OCI-LY1 (cell line): Measurements from ENCODE around the gene MARK3.

Experiments
- H2AFZ ChIP-seq: fragments of 200-600 bp; sonication (generic), shearing (Covaris generic); 2 replicates; pipeline ENCODE4 v1.6.0; 2014; ENCODE audit warnings: antibody characterized with exemption, mild to moderate bottlenecking, low read length
- H3F3A ChIP-seq: fragments of 200-600 bp; sonication (generic), shearing (Covaris generic); 2 replicates; pipeline ENCODE4 v1.6.0; 2014; ENCODE audit warnings: mild to moderate bottlenecking, antibody characterized with exemption, low read length, moderate library complexity; ENCODE audit not compliant: insufficient read depth
- H3K27ac ChIP-seq: fragments of 200-600 bp; sonication (generic); 2 replicates; pipeline ENCODE4 v1.5.1; 2014; ENCODE audit warnings: low read length, mixed run types, mild to moderate bottlenecking, low read depth; ENCODE audit not compliant: poor library complexity, severe bottlenecking
- H3K27me3 ChIP-seq: fragments of 200-600 bp; sonication (generic); 2 replicates; pipeline ENCODE4 v1.6.0; 2014; ENCODE audit warnings: antibody characterized with exemption, mild to moderate bottlenecking, low read length, moderate library complexity; ENCODE audit not compliant: insufficient read depth
- H3K36me3 ChIP-seq: fragments of 200-600 bp; sonication (generic); 2 replicates; pipeline ENCODE4 v1.6.1; 2014; ENCODE audit warnings: mild to moderate bottlenecking, antibody characterized with exemption, low read length, moderate library complexity, mixed read lengths; ENCODE audit not compliant: insufficient read depth
- H3K4me1 ChIP-seq: fragments of 200-600 bp; sonication (generic); 2 replicates; pipeline ENCODE4 v1.5.1; 2014; ENCODE audit warnings: mild to moderate bottlenecking, low read length, moderate library complexity; ENCODE audit not compliant: insufficient read depth, severe bottlenecking
- H3K4me2 ChIP-seq: fragments of 200-600 bp; sonication (generic), shearing (Covaris generic); 2 replicates; pipeline ENCODE4 v1.6.1; 2014; ENCODE audit warnings: low read length
- H3K4me3 ChIP-seq: fragments of 200-600 bp; sonication (generic); 2 replicates; pipeline ENCODE4 v1.5.1; 2014; ENCODE audit warnings: low read length, low read depth, mild to moderate bottlenecking, mixed read lengths; ENCODE audit not compliant: poor library complexity, severe bottlenecking
- H3K79me2 ChIP-seq: fragments of 200-600 bp; shearing (Covaris generic); 2 replicates; pipeline ENCODE4 v1.6.1; 2016; ENCODE audit warnings: mixed run types, low read length, mixed read lengths; ENCODE audit not compliant: insufficient read depth
- H3K9ac ChIP-seq: fragments of 200-600 bp; sonication (generic), shearing (Covaris generic); 2 replicates; pipeline ENCODE4 v1.6.1; 2014; ENCODE audit warnings: mild to moderate bottlenecking, low read length, mixed read lengths
- H3K9me2 ChIP-seq: fragments of 200-600 bp; sonication (generic), shearing (Covaris generic); 2 replicates; pipeline ENCODE4 v1.6.1; 2014; ENCODE audit warnings: low read depth, mild to moderate bottlenecking, low read length, mixed read lengths
- H3K9me3 ChIP-seq: fragments of 200-600 bp; shearing (Covaris generic); 2 replicates; pipeline ENCODE4 v1.6.1; 2014; ENCODE audit warnings: low read length, mixed read lengths
- H4K20me1 ChIP-seq: fragments of 200-600 bp; sonication (generic), shearing (Covaris generic); 2 replicates; pipeline ENCODE4 v1.6.0; 2016; ENCODE audit warnings: mild to moderate bottlenecking, low read length; ENCODE audit not compliant: insufficient read depth
- CTCF ChIP-seq: fragments of 200-600 bp; sonication (generic), shearing (Covaris generic); IDR thresholded peaks from 2 replicates; pipeline ENCODE4 v1.5.1; 2017; ENCODE audit warnings: mild to moderate bottlenecking, antibody characterized with exemption, low read length, moderate library complexity, mixed read lengths
- EZH2 ChIP-seq: fragments of 200-600 bp; sonication (generic), shearing (Covaris generic); IDR thresholded peaks from 2 replicates; pipeline ENCODE4 v1.8.0; 2017; ENCODE audit warnings: borderline replicate concordance, mixed run types, mild to moderate bottlenecking, antibody characterized with exemption, low read length, moderate library complexity, mixed read lengths

Gene MARK3

GRCh38 chr14:103433916-103434563 lies 48.8 kb downstream of the MARK3 start:
- no peak overlapping the region for H3K9ac ChIP-seq
- H3K9me2 ChIP-seq = no peaks in the 10 kb centered on the region
- H3K27me3 ChIP-seq = no peaks in the 10 kb centered on the region
- H3K4me2 ChIP-seq = no peak overlapping the region
- no peak overlapping the region for H3K4me3 ChIP-seq
- no peak overlapping the region for H3K27ac ChIP-seq
- no peaks in the 10 kb centered on the region for H3F3A ChIP-seq
- no peak for TF ChIP-seq CTCF
- TF ChIP-seq EZH2 = no peak
- H3K9me3 ChIP-seq = no peaks in the 10 kb centered on the region
- no peaks in the 10 kb centered on the region for H4K20me1 ChIP-seq
- peaks cover 6% of the 10 kb centered on the region; the same call in 1 of the 2 replicates for H3K79me2 ChIP-seq
- H3K4me1 ChIP-seq = peaks cover 4% of the 10 kb centered on the region
- H2AFZ ChIP-seq = no peak overlapping the region
- peaks cover 40% of the 10 kb centered on the region for H3K36me3 ChIP-seq

- no peak for TF ChIP-seq CTCF
- no peak for TF ChIP-seq EZH2
- Histone ChIP-seq H3K4me3 (no peak overlapping the region), H3K27me3 (no peaks in the 10 kb centered on the region), H3K4me1 (no peaks in the 10 kb centered on the region), H4K20me1 (no peaks in the 10 kb centered on the region), H3K9me2 (no peaks in the 10 kb centered on the region), H3K4me2 (no peak overlapping the region), H3K79me2 (0 out of 2 replicates have a peak, but pooled peaks cover under 1% of the 10 kb centered on the region), H2AFZ (no peak overlapping the region), H3K36me3 (peaks cover 43% of the 10 kb centered on the region), H3F3A (no peaks in the 10 kb centered on the region), H3K9me3 (no peaks in the 10 kb centered on the region), H3K27ac (no peak overlapping the region), H3K9ac (no peak overlapping the region)
Observed at GRCh38 chr14:103434868-103435442, 49.7 kb downstream of the MARK3 start.

- no peak overlapping the region for H3K4me3 ChIP-seq
- no peak overlapping the region for H3K9ac ChIP-seq
- H3F3A ChIP-seq = no peaks in the 10 kb centered on the region
- H3K9me2 ChIP-seq = no peaks in the 10 kb centered on the region
- H4K20me1 ChIP-seq = no peaks in the 10 kb centered on the region
- no peak overlapping the region for H3K27ac ChIP-seq
- no peaks in the 10 kb centered on the region for H3K9me3 ChIP-seq
- H3K27me3 ChIP-seq = no peaks in the 10 kb centered on the region
- no peaks in the 10 kb centered on the region for H3K4me1 ChIP-seq
- no peak overlapping the region for H2AFZ ChIP-seq
- no peaks in the 10 kb centered on the region for H3K79me2 ChIP-seq
- TF ChIP-seq EZH2 = no peak
- no peak for TF ChIP-seq CTCF
- H3K36me3 ChIP-seq = peaks cover 43% of the 10 kb centered on the region
- H3K4me2 ChIP-seq = no peak overlapping the region
Observed at GRCh38 chr14:103436533-103436932, 51.3 kb downstream of the MARK3 start.
